ENCODE data around the gene KDM6A.
"Not testable (repeated sequence)": the region's sequence is repeated elsewhere in the genome, so short reads cannot be mapped to it uniquely, and the experiment has no call there.

The KDM6A gene

DNA sequence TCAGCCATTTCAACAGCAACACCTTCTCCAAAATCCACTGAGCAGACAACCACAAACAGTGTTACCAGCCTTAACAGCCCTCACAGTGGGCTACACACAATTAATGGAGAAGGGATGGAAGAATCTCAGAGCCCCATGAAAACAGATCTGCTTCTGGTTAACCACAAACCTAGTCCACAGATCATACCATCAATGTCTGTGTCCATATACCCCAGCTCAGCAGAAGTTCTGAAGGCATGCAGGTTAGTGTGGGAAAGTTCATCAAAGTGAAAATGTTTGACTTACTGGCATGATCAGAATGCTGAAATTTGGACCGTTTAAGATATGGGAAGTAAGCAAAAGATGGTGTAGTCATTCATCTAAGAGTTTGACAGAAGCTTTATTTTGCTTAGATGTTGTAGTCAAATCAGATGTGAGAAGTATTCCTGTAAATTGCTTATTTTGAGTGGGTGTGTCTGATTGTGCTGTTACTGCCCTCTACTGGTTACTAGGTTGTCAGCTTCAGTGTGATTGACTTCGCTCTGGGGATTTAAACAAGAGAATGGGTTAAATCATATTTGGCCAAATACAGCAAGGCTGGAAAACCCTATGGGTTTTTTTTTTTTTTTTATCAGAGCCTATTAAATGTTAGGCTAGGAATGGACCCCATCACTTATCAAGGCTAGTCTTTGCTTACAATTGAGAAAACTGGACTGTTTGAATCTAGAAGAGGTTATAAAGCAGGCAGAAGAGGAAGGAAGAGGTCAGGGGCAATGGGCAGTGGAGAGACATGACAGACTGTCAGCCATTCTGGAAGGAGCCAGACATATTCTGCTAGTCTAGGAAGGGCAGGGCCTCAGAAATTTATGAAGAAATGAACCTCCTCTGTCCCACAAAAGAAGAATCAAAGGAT, 197.4 kb downstream of the KDM6A start:
- peaks cover 7% of the 10 kb centered on the region for H3K4me1 ChIP-seq (ENCODE audit: insufficient read depth, low read length)
- no peaks in the 10 kb centered on the region for H3K27me3 ChIP-seq (ENCODE audit: control insufficient read depth in 1 of 2, insufficient read depth in 2 of 2, low read length in 2 of 2)
- no peak overlapping the region for H3K9ac ChIP-seq (ENCODE audit: low read length)
- no peaks in the 10 kb centered on the region for H3K9me3 ChIP-seq (ENCODE audit: low read length)
- H3K27ac ChIP-seq (ENCODE audit: low read depth, low read length) = no peak overlapping the region
- H3K4me3 ChIP-seq (ENCODE audit: low read depth in 1 of 2, low read length in 2 of 2) = no peak overlapping the region
- peaks cover 17% of the 10 kb centered on the region for H3K36me3 ChIP-seq (ENCODE audit: insufficient read depth, low read length)

DNA sequence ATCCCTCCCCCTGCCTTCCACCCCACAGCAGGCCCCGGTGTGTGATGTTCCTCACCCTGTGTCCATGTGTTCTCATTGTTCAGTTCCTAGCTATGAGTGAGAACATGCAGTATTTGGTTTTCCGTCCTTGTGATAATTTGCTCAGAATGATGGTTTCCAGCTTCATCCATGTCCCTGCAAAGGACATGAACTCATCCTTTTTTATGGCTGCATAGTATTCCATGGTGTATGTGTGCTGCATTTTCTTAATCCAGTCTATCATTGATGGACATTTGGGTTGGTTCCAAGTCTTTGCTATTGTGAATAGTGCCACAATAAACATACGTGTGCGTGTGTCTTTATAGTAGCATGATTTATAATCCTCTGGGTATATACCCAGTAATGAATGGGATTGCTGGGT, 200.0 kb downstream of the KDM6A start:
- not testable (repeated sequence) for H3K27ac ChIP-seq (ENCODE audit: low read depth, low read length); H3K9me3 ChIP-seq (ENCODE audit: low read length); H3K9ac ChIP-seq (ENCODE audit: low read length); H3K4me3 ChIP-seq (ENCODE audit: low read depth in 1 of 2, low read length in 2 of 2); H3K27me3 ChIP-seq (ENCODE audit: control insufficient read depth in 1 of 2, insufficient read depth in 2 of 2, low read length in 2 of 2); H3K4me1 ChIP-seq (ENCODE audit: insufficient read depth, low read length)
- H3K36me3 ChIP-seq (ENCODE audit: insufficient read depth, low read length) = peaks cover 15% of the 10 kb centered on the region

DNA sequence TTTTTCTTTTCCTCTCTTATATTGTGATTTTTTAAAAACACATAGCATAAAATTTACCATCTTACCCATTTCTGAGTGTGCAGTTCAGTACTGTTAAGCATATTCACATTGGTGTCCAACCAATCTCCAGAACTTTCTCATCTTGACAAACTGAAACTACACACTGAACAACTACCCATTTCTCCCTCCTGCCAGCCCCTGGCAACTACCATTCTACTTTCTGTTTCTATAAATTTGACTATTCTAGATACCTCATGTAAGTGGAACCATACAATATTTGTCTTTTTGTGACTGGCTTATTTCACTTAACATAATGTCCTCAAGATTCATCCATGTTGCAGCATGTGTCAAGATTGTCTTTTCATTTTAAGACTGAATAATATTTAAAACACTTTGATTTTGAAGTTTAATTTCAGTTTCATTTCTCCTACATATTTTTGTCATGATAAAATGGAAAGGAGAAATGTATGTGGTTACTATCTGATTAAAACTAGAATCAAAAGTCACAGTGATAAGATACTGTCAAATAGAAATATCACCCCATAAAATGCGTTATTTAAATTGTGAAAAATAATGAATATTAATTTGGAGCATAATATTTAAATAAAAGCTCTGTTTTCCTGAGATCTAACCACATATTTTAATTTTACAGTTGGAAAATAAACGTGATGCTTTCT, 204.9 kb downstream of the KDM6A start:
- Histone ChIP-seq H3K27me3 (ENCODE audit: control insufficient read depth in 1 of 2, insufficient read depth in 2 of 2, low read length in 2 of 2) (no peaks in the 10 kb centered on the region), H3K4me3 (ENCODE audit: low read depth in 1 of 2, low read length in 2 of 2) (no peak overlapping the region), H3K4me1 (ENCODE audit: insufficient read depth, low read length) (no peaks in the 10 kb centered on the region), H3K36me3 (ENCODE audit: insufficient read depth, low read length) (peaks cover 13% of the 10 kb centered on the region), H3K9me3 (ENCODE audit: low read length) (no peaks in the 10 kb centered on the region), H3K9ac (ENCODE audit: low read length) (no peak overlapping the region), H3K27ac (ENCODE audit: low read depth, low read length) (no peak overlapping the region)

DNA sequence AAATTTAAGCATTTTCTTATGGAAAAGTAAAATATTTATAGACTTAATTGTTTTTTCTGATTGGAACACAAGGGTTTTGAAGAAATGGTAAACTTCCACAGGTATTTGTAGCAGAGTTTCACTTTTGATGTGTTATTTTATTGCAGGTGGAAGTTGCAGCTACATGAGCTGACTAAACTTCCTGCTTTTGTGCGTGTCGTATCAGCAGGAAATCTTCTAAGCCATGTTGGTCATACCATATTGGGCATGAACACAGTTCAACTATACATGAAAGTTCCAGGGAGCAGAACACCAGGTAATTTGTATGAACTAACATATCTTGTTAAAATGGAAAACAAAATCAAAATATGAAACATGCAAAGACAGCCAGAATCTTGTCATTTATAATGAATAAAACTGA, 210.3 kb downstream of the KDM6A start:
- Histone ChIP-seq H3K4me3 (ENCODE audit: low read depth in 1 of 2, low read length in 2 of 2) (no peak overlapping the region), H3K9me3 (ENCODE audit: low read length) (no peaks in the 10 kb centered on the region), H3K9ac (ENCODE audit: low read length) (no peak overlapping the region), H3K27me3 (ENCODE audit: control insufficient read depth in 1 of 2, insufficient read depth in 2 of 2, low read length in 2 of 2) (no peaks in the 10 kb centered on the region), H3K36me3 (ENCODE audit: insufficient read depth, low read length) (peaks cover 36% of the 10 kb centered on the region), H3K27ac (ENCODE audit: low read depth, low read length) (no peak overlapping the region), H3K4me1 (ENCODE audit: insufficient read depth, low read length) (no peaks in the 10 kb centered on the region)

DNA sequence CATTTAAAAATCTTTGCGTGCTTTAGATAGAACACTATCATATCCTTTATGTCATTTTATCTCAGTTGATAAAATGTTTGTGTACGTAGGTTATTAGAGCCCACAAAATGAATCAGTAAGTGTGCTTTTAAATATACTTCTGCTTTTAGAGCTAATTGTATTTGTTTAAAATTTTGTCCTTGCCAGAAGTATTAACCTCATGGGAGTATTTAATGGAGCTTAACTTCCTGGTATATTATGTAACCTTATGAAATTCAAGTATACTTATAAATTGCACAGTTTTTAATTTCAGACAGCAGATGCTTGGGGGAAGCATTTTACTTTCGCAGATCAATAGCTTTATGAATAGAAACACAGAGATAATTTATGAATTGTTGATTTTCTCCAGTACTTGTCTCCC, 237.5 kb downstream of the KDM6A start:
- no peak overlapping the region for H3K9ac ChIP-seq (ENCODE audit: low read length)
- no peak overlapping the region for H3K4me3 ChIP-seq (ENCODE audit: low read depth in 1 of 2, low read length in 2 of 2)
- no peaks in the 10 kb centered on the region for H3K9me3 ChIP-seq (ENCODE audit: low read length)
- no peaks in the 10 kb centered on the region for H3K4me1 ChIP-seq (ENCODE audit: insufficient read depth, low read length)
- peaks cover 17% of the 10 kb centered on the region for H3K36me3 ChIP-seq (ENCODE audit: insufficient read depth, low read length)
- H3K27ac ChIP-seq (ENCODE audit: low read depth, low read length) = no peak overlapping the region
- H3K27me3 ChIP-seq (ENCODE audit: control insufficient read depth in 1 of 2, insufficient read depth in 2 of 2, low read length in 2 of 2) = no peaks in the 10 kb centered on the region

DNA sequence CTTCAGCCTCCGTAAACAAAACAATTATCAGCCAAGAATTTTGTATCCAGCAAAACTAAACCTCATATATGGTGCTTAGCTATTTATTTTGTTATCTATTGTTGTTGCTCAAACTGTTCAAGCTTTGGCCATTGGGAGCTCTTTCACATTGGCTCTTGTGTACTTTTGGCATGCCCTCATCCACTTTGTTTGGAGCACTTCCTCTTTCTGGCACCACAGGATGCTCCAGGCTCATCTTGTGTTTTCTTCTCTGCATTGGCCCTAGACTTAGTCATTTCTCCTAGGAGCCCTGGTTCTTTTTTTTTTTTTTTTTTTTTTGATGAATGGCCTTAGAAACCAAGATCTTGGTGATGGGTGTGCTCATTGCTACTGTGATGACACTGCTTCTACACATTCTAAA, 253.2 kb downstream of the KDM6A start:
- Histone ChIP-seq H3K9me3 (ENCODE audit: low read length) (peaks cover 6% of the 10 kb centered on the region), H3K27ac (ENCODE audit: low read depth, low read length) (no peak overlapping the region), H3K27me3 (ENCODE audit: control insufficient read depth in 1 of 2, insufficient read depth in 2 of 2, low read length in 2 of 2) (no peaks in the 10 kb centered on the region), H3K4me3 (ENCODE audit: low read depth in 1 of 2, low read length in 2 of 2) (no peak overlapping the region), H3K36me3 (ENCODE audit: insufficient read depth, low read length) (no peaks in the 10 kb centered on the region), H3K9ac (ENCODE audit: low read length) (no peak overlapping the region), H3K4me1 (ENCODE audit: insufficient read depth, low read length) (no peaks in the 10 kb centered on the region)

DNA sequence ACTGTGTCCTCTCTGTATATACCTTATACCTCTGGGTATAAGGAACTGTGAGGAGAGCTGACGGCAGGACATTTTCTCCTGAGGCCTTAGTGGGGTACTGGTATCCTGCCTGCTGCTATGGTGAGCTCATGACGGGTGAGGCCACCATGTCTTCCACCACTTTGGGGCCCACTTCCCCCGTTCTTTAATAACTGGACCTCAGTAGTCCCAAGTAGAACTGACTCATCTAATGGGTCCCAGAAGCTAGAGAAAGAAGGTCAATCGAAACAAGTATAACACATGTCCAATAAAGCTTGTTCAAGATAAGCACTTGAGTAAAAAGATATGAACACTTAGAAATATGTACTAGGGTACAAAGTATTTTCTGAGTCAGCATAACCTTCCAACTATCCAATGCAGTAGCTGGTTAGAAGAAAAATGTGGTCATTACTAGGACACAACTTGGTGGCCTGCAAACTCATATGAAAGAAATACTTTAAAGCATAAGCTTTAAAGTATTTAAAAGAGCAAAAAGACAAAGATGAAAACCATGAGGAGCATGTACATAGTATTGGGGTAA, 256.0 kb downstream of the KDM6A start:
- peaks cover 6% of the 10 kb centered on the region for H3K9me3 ChIP-seq (ENCODE audit: low read length)
- no peaks in the 10 kb centered on the region for H3K4me1 ChIP-seq (ENCODE audit: insufficient read depth, low read length)
- H3K27me3 ChIP-seq (ENCODE audit: control insufficient read depth in 1 of 2, insufficient read depth in 2 of 2, low read length in 2 of 2) = no peaks in the 10 kb centered on the region
- H3K4me3 ChIP-seq (ENCODE audit: low read depth in 1 of 2, low read length in 2 of 2) = no peak overlapping the region
- H3K36me3 ChIP-seq (ENCODE audit: insufficient read depth, low read length) = no peaks in the 10 kb centered on the region
- H3K27ac ChIP-seq (ENCODE audit: low read depth, low read length) = no peak overlapping the region
- H3K9ac ChIP-seq (ENCODE audit: low read length) = no peak overlapping the region

DNA sequence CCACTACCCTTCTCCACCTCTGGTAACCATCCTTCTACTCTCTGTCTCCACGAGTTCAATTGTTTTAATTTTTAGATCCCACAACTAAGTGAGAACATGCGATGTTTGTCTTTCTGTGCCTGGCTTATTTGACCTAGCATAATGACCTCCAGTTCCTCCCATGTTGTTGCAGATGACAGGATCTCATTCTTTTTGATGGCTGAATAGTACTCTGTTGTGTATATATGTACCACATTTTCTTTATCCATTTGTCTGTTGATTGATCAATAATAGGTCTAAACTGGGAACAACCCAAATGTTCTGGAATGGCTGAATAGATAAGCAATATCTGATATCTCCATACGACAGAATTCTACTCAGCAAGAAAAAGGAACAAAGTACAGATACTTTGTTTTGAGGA, 260.5 kb downstream of the KDM6A start:
- Histone ChIP-seq H3K36me3 (ENCODE audit: insufficient read depth, low read length) (no peaks in the 10 kb centered on the region), H3K27me3 (ENCODE audit: control insufficient read depth in 1 of 2, insufficient read depth in 2 of 2, low read length in 2 of 2) (no peaks in the 10 kb centered on the region), H3K9ac (ENCODE audit: low read length) (no peak overlapping the region), H3K4me3 (ENCODE audit: low read depth in 1 of 2, low read length in 2 of 2) (no peak overlapping the region), H3K27ac (ENCODE audit: low read depth, low read length) (no peak overlapping the region), H3K9me3 (ENCODE audit: low read length) (no peaks in the 10 kb centered on the region), H3K4me1 (ENCODE audit: insufficient read depth, low read length) (peaks cover 4% of the 10 kb centered on the region)

DNA sequence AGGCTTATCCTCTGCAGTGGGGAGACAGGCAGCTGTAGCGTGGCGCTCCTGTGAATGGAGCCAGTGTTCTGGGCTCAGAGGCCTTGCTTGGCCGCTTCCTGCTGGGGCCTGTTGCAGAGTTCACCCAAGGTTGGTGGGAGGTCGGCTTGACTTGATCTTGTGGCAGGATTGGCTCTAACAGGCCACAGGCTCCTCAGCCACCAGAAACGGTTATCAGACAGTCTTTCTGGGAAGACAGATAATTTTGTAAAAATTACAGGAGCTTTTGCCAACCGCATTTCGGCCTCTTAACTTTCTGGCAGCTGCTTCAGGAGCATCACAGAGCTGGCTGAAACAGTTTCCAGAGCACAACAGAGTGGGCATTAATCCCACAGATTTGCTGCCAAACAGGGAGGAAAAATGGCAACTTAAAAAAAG, 261.3 kb downstream of the KDM6A start:
- H3K4me3 ChIP-seq (ENCODE audit: low read depth in 1 of 2, low read length in 2 of 2) = no peak overlapping the region
- peaks cover 4% of the 10 kb centered on the region for H3K4me1 ChIP-seq (ENCODE audit: insufficient read depth, low read length)
- no peaks in the 10 kb centered on the region for H3K36me3 ChIP-seq (ENCODE audit: insufficient read depth, low read length)
- no peak overlapping the region for H3K27ac ChIP-seq (ENCODE audit: low read depth, low read length)
- H3K9ac ChIP-seq (ENCODE audit: low read length) = no peak overlapping the region
- H3K27me3 ChIP-seq (ENCODE audit: control insufficient read depth in 1 of 2, insufficient read depth in 2 of 2, low read length in 2 of 2) = no peaks in the 10 kb centered on the region
- H3K9me3 ChIP-seq (ENCODE audit: low read length) = no peaks in the 10 kb centered on the region

DNA sequence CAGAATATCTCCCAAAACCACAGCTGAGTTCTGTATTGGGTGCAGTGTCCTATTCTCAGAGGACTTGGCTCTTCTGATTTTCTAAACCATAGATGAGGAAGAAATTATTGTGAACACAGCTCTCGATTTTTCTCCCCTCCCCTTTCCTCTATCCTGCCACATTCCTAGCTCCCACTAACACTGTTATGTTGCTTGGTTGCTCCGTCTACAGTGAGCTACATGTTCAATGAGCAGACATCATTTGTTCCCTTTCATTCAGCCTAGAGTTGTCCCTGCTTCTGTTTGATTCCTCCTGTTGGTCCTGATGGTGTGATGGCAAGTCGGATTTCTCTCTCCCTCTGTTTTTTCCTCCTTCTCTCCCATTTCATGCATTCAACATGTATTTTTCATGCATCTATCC, 261.8 kb downstream of the KDM6A start:
- Histone ChIP-seq H3K9ac (ENCODE audit: low read length) (no peak overlapping the region), H3K36me3 (ENCODE audit: insufficient read depth, low read length) (no peaks in the 10 kb centered on the region), H3K9me3 (ENCODE audit: low read length) (no peaks in the 10 kb centered on the region), H3K27ac (ENCODE audit: low read depth, low read length) (no peak overlapping the region), H3K4me1 (ENCODE audit: insufficient read depth, low read length) (peaks cover 4% of the 10 kb centered on the region), H3K4me3 (ENCODE audit: low read depth in 1 of 2, low read length in 2 of 2) (no peak overlapping the region), H3K27me3 (ENCODE audit: control insufficient read depth in 1 of 2, insufficient read depth in 2 of 2, low read length in 2 of 2) (no peaks in the 10 kb centered on the region)

DNA sequence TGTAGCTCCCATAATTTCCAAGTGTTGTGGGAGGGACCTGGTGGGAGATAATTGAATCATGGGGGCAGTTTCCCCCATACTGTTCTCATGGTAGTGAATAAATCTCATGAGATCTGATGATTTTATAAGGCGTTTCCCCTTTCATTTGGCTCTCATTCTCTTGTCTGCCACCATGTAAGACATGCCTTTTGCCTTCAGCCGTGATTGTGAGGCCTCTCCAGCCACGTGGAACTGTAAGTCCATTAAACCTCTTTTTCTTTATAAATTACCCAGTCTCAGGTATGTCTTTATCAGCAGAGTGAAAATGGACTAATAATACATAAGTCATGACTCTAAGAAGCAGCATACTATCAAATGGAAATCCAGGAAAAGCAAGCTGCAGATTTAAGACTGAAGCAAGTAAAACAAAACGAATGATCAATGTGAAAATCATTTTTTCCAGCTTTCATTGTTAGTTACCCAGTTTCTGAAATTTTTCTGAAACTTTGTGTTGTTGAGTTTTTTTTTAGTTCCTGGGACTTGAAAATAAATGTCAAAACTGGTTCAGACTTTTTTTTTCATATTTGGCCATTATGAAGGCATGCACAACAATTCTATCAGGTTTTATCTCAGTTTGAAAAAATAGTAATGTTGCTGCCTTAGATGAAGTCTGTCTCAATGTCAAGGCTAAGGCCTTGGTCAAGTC, 262.5 kb downstream of the KDM6A start:
- H3K27me3 ChIP-seq (ENCODE audit: control insufficient read depth in 1 of 2, insufficient read depth in 2 of 2, low read length in 2 of 2); H3K9ac ChIP-seq (ENCODE audit: low read length); H3K36me3 ChIP-seq (ENCODE audit: insufficient read depth, low read length); H3K4me1 ChIP-seq (ENCODE audit: insufficient read depth, low read length); H3K9me3 ChIP-seq (ENCODE audit: low read length); H3K27ac ChIP-seq (ENCODE audit: low read depth, low read length); H3K4me3 ChIP-seq (ENCODE audit: low read depth in 1 of 2, low read length in 2 of 2): not testable (repeated sequence)
